Measurements from ENCODE around the gene PLAC8L1. TPM values are rescaled to one million over a fixed set of nuclear protein-coding genes. Genes with fewer than 3 reads are reported as not detected.

Gene PLAC8L1
- total and polyA plus RNA-seq, 2 of the 4 experiments (the other 2 are of a cell fraction) = 0.27 TPM; not detected in 1

DNA sequence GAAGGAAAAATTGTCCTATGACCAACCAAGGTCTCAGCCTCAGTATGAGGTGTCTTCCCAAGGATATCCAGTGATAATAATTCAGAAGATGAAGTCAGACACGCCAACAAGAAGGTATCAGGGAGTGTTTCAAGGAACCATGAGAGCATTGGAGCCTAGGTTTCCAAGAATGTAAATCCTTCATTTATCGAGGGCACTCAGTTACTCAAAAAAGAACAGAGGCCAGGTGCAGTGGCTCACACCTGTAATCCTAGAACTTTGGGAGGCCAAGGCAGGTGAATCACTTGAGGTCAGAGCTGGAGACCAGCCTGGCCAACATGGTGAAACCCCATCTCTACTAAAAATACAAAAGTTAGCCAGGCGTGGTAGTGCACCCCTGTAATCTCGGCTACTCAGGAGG, 70.8 kb downstream of the PLAC8L1 start:
- intact Hi-C loops (cut with micrococcal nuclease) (loop anchor here (5.0 kb wide), 1 partner anchor 37 kb away; no protein-coding TSS in a partner anchor), dilution Hi-C loops (cut with HindIII; ENCODE audit: low sequenced_read_pairs, unreplicated experiment) (no loop called here), in situ Hi-C loops (cut with MboI; ENCODE audit: low sequenced_read_pairs) (no loop called here)
- Histone ChIP-seq H3K9me1 (ENCODE audit: insufficient read depth, low read length) (no peaks in the 10 kb centered on the region), H3K18ac (ENCODE audit: low read depth, low read length) (no peak overlapping the region), H3K9me3 (ENCODE audit: control insufficient read depth, insufficient read depth, low read length) (no peaks in the 10 kb centered on the region), H3K9ac (ENCODE audit: low read depth, low read length) (no peak overlapping the region), H2AK9ac (replicated peaks; ENCODE audit: low read depth, low read length, poor library complexity) (no peak overlapping the region), H2BK15ac (ENCODE audit: low read depth, low read length) (no peak overlapping the region), H3K56ac (ENCODE audit: extremely low read depth, insufficient read depth, low read length) (no peak overlapping the region), H3K27me3 (ENCODE audit: control insufficient read depth, insufficient read depth, low read length) (peaks cover 4% of the 10 kb centered on the region), H2BK20ac (ENCODE audit: low read depth, low read length) (no peak overlapping the region), H4K20me1 (ENCODE audit: insufficient read depth, low read length) (no peaks in the 10 kb centered on the region), H3K4me3 (ENCODE audit: insufficient read depth, low read depth, low read length) (no peak overlapping the region), H3K14ac (replicated peaks; ENCODE audit: low read depth, low read length) (no peak overlapping the region), H2BK120ac (ENCODE audit: low read depth, low read length) (no peak overlapping the region), H2AK5ac (ENCODE audit: low read depth, low read length) (no peak overlapping the region), H3K23ac (ENCODE audit: low read depth, low read length) (no peak overlapping the region), H3K27ac (ENCODE audit: insufficient read depth, low read length) (no peak overlapping the region), H3K79me1 (ENCODE audit: low read depth in 1 of 2, low read length in 2 of 2) (no peaks in the 10 kb centered on the region), H3K4me2 (ENCODE audit: low read depth, low read length) (no peak overlapping the region), H3K4me1 (ENCODE audit: control insufficient read depth, insufficient read depth, low read length) (no peaks in the 10 kb centered on the region), H2BK5ac (ENCODE audit: low read depth, low read length, poor library complexity, severe bottlenecking) (no peak overlapping the region), H4K91ac (ENCODE audit: insufficient read depth, low read depth, low read length) (no peak overlapping the region), H4K8ac (ENCODE audit: low read depth in 2 of 2, low read length in 2 of 2) (no peak overlapping the region), H3K4ac (ENCODE audit: low read depth, low read length) (no peak overlapping the region), H4K5ac (ENCODE audit: low read depth, low read length) (no peak overlapping the region), H2AFZ (replicated peaks; ENCODE audit: low read length, poor library complexity) (no peak overlapping the region), H3K36me3 (ENCODE audit: control insufficient read depth, insufficient read depth, low read length) (no peaks in the 10 kb centered on the region)
- CTCF ChIA-PET = no interaction called here
- TF ChIP-seq NFE2L2 (IDR thresholded peaks at IDR 0.05; ENCODE audit: low read depth, low read length) (no peak), RCOR1 (IDR thresholded peaks at IDR 0.05; ENCODE audit: insufficient replicate concordance, low read length) (no peak), BHLHE40 (IDR thresholded peaks at IDR 0.05; ENCODE audit: low read depth, low read length) (no peak), RFX5 (IDR thresholded peaks at IDR 0.05; ENCODE audit: low read depth, low read length) (no peak), RAD21 (IDR thresholded peaks at IDR 0.05; ENCODE audit: low read length) (no peak)
- TF ChIP-seq, protein P1, sequence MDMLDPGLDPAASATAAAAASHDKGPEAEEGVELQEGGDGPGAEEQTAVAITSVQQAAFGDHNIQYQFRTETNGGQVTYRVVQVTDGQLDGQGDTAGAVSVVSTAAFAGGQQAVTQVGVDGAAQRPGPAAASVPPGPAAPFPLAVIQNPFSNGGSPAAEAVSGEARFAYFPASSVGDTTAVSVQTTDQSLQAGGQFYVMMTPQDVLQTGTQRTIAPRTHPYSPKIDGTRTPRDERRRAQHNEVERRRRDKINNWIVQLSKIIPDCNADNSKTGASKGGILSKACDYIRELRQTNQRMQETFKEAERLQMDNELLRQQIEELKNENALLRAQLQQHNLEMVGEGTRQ (IDR thresholded peaks at IDR 0.05; ENCODE audit: low read depth, low read length) = no peak
- POLR2A ChIA-PET (ENCODE audit: unreplicated experiment) = no interaction called here
- no peak for DNase-seq
- no peak for ATAC-seq (ENCODE audit: low read depth)
- no TSS peak for BruUV-seq (replicated peaks)
- 67% methylated on average over 1 of the region's 4 CpGs; no CpG with 5 or more reads in 1 of the 2 experiments for WGBS, 2 experiments (ENCODE audit: extremely low coverage in 2 of 2, insufficient read length in 1 of 2)

Small RNA genes within 50 kb of the gene (microRNA-seq; reads per million reads assigned to microRNA genes)
- not detected for gene AC091959.1 (ENCODE audit: insufficient read depth, insufficient read length)

Small RNA genes within 50 kb of the gene (small RNA-seq; reads per million reads assigned to genes)
- 0 reads per million in 5 experiments for gene AC091959.1

Other genes starting within 250 kb of the PLAC8L1 start
- not detected in 2 replicates for gene GRXCR2, start 232.6 kb downstream of the PLAC8L1 start, total RNA-seq (2012; rRNA removed)
- not detected in 2 replicates for gene GRXCR2, start 232.6 kb downstream of the PLAC8L1 start, polyA plus RNA-seq (2012; rRNA removed)
- 1.1 and 1.3 TPM in 2 replicates for gene SH3RF2, start 169.0 kb downstream of the PLAC8L1 start, total RNA-seq (2012; rRNA removed)
- gene SH3RF2, start 169.0 kb downstream of the PLAC8L1 start, polyA plus RNA-seq (2012; rRNA removed) = 1.3 and 1.7 TPM in 2 replicates
- gene LARS1, start 77.1 kb upstream of the PLAC8L1 start, total RNA-seq (2012; rRNA removed) = 70.4 and 91.4 TPM in 2 replicates
- 20.1 and 25.7 TPM in 2 replicates for gene LARS1, start 77.1 kb upstream of the PLAC8L1 start, polyA plus RNA-seq (2012; rRNA removed)
- gene RBM27, start 98.0 kb upstream of the PLAC8L1 start, total RNA-seq (2012; rRNA removed) = 19.2 and 25.3 TPM in 2 replicates
- 7.6 and 7.7 TPM in 2 replicates for gene RBM27, start 98.0 kb upstream of the PLAC8L1 start, polyA plus RNA-seq (2012; rRNA removed)
- not detected in 2 replicates for gene POU4F3, start 233.3 kb upstream of the PLAC8L1 start, total RNA-seq (2012; rRNA removed)
- gene POU4F3, start 233.3 kb upstream of the PLAC8L1 start, polyA plus RNA-seq (2012; rRNA removed) = 0.02 and 0.06 TPM in 2 replicates

Data from IMR-90 (cell line).